Activated T-cell treated with anti-CD3 and anti-CD28 coated beads, Interleukin-2, amount 50 U/mL, for 4 hours (primary cell): ENCODE measurements around the gene SOCS6. TPM values are rescaled to one million over a fixed set of nuclear protein-coding genes. Genes with fewer than 3 reads are reported as not detected.

Experiments used
- ATAC-seq, 2 donors: fragments of 200-7000 bp; cut with Tn5 transposase; one replicate each; pipeline ENCODE4 v1.10.0; 2021
- DNase-seq: peaks from one replicate; pipeline ENCODE4 v3.0.0-alpha.2; 2020
- H3K27me3 Mint-ChIP-seq: one replicate; pipeline ENCODE4 v1.8.0; 2021; ENCODE audit warnings: low read depth, mixed read lengths
- H3K36me3 Mint-ChIP-seq: one replicate; pipeline ENCODE4 v1.8.0; 2022; ENCODE audit warnings: mixed read lengths; ENCODE audit not compliant: insufficient read depth
- H3K4me1 Mint-ChIP-seq: one replicate; pipeline ENCODE4 v1.8.0; 2021; ENCODE audit warnings: low read depth, mixed read lengths
- H3K4me3 Mint-ChIP-seq: one replicate; pipeline ENCODE4 v1.8.0; 2021; ENCODE audit warnings: mild to moderate bottlenecking, moderate library complexity, mixed read lengths
- H3K9me3 Mint-ChIP-seq: one replicate; pipeline ENCODE4 v1.8.0; 2021; ENCODE audit warnings: mixed read lengths
- total RNA-seq, 3 donors: library from RNA; stranded (reverse); gene quantifications; one replicate each; pipeline ENCODE4 v1.2.1, GENCODE V29; 2021

The SOCS6 gene
- total RNA-seq, 3 donors from 2014 or later, result 0.63 to 0.81 (median 0.79) TPM

DNA sequence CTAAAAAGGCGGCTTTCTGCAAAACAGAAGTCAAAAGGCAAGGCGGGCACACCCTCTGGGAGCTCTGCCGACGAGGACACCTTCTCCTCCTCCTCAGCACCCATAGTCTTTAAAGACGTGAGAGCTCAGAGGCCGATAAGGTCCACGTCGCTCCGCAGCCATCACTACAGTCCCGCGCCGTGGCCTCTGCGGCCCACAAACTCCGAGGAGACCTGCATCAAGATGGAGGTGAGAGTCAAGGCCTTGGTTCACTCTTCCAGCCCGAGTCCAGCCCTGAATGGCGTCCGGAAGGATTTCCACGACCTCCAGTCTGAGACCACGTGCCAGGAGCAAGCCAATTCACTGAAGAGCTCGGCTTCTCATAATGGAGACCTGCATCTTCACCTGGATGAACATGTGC, 36.1 kb downstream of the SOCS6 start:
- Mint-ChIP-seq H3K4me3 (no peak overlapping the region), H3K27me3 (no peaks in the 10 kb centered on the region), H3K36me3 (no peaks in the 10 kb centered on the region), H3K4me1 (no peaks in the 10 kb centered on the region), H3K9me3 (no peaks in the 10 kb centered on the region)
- DNase-seq, result no peak
- no peak for ATAC-seq

DNA sequence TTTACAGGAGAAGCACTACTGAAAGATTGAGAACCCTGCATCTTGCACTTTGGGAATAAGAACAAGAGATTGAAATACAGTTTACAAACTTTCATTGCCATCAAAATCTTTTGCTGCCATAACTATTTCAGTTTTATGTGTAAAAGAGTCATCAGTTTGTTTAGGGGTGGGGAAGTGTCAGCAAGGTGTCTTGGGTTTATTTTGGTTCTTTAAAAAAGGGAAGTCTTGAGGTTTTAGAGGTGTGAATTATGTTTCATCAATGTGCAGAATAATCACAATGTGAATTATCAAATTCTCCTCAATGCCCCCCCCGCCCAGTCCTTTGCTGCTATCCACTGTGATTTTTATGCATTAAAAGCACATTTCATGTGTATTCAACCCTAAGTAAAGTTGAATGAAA, 37.4 kb downstream of the SOCS6 start:
- DNase-seq (no peak), ATAC-seq (no peak)
- Mint-ChIP-seq H3K9me3 (no peaks in the 10 kb centered on the region), H3K4me1 (no peaks in the 10 kb centered on the region), H3K27me3 (peaks cover 2% of the 10 kb centered on the region), H3K36me3 (no peaks in the 10 kb centered on the region), H3K4me3 (no peak overlapping the region)

DNA sequence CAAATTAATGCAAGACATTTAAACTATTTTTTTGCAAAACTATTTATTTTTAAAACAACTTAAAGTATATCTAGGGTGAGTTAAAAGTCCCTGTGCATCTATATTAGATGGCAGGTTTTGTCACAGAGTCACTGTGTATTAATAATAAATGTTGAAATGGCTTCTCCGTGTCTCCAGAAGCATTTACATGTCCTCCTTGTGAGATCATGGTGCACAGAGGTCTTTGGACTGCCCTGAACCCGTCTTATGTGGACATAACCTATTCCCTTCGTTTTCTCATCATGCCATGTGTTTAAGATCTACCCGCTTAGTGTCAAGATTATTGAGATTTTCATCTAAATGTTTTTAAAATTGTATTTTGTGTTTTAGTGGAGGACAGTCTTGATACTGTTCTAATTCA, 39.3 kb downstream of the SOCS6 start:
- H3K4me1 Mint-ChIP-seq, result no peaks in the 10 kb centered on the region
- DNase-seq, result no peak
- H3K4me3 Mint-ChIP-seq, result no peak overlapping the region
- H3K36me3 Mint-ChIP-seq, result no peaks in the 10 kb centered on the region
- ATAC-seq, result no peak
- H3K9me3 Mint-ChIP-seq, result no peaks in the 10 kb centered on the region
- peaks cover 9% of the 10 kb centered on the region for H3K27me3 Mint-ChIP-seq

DNA sequence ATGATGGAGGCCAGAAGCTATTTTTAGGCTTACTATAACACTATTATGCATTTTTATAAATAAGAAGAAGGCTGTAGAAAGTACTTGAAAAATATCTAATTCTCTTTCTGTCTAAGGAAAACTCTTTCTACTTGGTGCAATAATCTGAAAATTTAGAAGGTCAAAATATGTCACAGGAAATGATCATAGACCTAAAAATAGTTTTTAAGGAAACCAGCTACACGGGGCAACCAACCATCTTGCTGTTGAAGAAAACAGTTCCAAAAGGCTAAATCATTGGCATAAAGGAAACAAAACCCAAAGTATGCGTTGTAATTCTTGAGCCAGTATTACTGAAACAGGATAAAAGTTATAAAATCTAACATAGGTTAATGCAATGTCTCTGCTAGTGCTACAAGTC, 40.2 kb downstream of the SOCS6 start:
- no peaks in the 10 kb centered on the region for H3K9me3 Mint-ChIP-seq
- no peak overlapping the region for H3K4me3 Mint-ChIP-seq
- ATAC-seq (no peak), DNase-seq (no peak)
- no peaks in the 10 kb centered on the region for H3K36me3 Mint-ChIP-seq
- H3K4me1 Mint-ChIP-seq, result no peaks in the 10 kb centered on the region
- H3K27me3 Mint-ChIP-seq, result peaks cover 9% of the 10 kb centered on the region

DNA sequence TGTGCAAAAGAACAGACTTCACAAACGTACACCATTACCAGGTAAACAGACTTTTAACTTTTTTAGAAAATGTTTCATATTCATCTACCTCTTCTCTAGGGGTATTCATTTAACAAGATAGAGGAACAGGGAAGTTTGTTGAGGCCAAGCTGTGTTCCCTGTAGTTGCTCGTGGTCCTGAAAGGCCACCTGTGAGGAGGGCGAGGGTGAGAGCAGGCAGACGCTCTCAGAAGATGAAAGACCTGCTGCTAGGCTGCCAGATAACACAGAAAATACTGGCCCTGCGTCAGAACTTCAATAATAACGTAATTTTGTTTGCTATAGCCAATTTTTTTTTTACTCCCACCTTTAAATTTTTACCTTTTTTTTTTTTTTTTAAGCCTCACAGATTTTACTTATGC, 42.0 kb downstream of the SOCS6 start:
- Mint-ChIP-seq H3K4me1 (no peaks in the 10 kb centered on the region), H3K36me3 (no peaks in the 10 kb centered on the region), H3K27me3 (peaks cover 9% of the 10 kb centered on the region), H3K9me3 (peaks cover 6% of the 10 kb centered on the region), H3K4me3 (no peak overlapping the region)
- DNase-seq, result no peak
- no peak for ATAC-seq

DNA sequence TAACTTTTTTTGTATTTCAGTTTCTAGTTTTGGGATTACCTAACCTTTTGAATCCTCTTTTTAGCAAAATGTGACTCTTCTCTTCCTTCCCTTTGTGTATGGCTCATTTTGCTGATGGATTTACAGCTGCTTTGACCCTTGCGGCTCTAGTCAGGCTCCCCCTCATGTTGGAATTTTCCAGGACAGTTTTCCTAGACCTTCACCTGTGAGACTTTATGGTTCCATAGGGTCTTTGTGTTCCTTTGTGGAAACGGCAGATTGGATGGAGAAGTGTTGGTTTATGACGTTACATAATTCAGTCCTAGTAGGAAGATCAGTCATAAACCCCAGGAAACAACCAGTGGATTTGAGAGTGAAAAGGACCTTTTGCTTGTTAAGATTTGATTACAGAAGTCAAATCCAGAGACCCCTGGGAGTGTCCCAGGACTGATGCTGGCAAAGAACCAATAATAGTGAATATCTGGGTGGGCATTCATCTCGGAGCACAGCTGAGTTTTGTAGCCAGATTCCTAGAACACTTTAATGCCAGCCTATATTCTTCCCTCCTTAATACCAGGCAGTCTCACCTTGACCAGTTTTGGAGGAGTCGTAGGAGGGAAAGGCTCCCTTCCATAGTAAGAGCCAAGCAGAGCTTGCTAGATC, 42.7 kb downstream of the SOCS6 start:
- peaks cover 6% of the 10 kb centered on the region for H3K9me3 Mint-ChIP-seq
- no peaks in the 10 kb centered on the region for H3K36me3 Mint-ChIP-seq
- peaks cover 9% of the 10 kb centered on the region for H3K27me3 Mint-ChIP-seq
- ATAC-seq, result no peak
- no peak for DNase-seq
- no peak overlapping the region for H3K4me3 Mint-ChIP-seq
- H3K4me1 Mint-ChIP-seq, result no peaks in the 10 kb centered on the region

DNA sequence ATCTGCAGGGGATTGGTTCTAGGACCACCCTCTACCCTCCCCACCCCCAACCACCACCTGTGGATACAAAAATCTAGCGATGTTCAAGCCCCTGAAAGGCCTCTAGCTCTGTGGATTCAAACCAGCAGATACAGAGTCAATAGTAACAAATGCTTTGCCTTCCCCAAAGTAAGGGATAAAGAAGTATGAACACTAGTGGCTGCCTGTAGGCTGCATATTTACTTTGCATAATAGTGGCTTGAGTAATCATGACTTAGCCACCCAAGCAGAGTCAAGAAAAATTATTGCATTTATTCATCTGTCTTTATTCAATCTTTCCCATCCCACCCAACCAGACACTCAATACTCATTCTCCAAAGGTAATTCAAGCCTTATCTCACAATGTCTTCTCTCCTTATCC, 43.8 kb downstream of the SOCS6 start:
- Mint-ChIP-seq H3K36me3 (no peaks in the 10 kb centered on the region), H3K27me3 (peaks cover 9% of the 10 kb centered on the region), H3K4me1 (no peaks in the 10 kb centered on the region), H3K4me3 (no peak overlapping the region), H3K9me3 (peaks cover 6% of the 10 kb centered on the region)
- no peak for ATAC-seq
- no peak for DNase-seq

DNA sequence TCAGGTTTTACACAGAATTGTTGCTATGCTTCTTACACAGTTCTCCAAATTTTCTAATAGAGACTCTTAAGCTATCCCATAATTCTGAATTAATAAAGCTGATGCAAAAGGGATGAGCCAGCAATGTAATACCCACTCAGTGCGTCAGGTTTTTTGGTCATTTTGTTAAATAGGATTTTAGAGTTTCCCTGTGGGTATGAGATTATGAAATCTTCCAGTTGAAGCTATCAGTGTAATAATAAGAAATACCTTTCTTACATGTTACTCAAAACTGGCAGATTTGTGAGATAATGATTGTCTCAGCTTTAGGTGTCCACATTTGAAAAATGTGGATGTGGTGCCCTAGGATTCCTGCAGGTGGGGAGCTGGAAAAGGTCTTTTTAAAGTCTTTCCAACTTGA, 44.5 kb downstream of the SOCS6 start:
- ATAC-seq (no peak), DNase-seq (no peak)
- Mint-ChIP-seq H3K9me3 (peaks cover 6% of the 10 kb centered on the region), H3K36me3 (no peaks in the 10 kb centered on the region), H3K4me1 (no peaks in the 10 kb centered on the region), H3K27me3 (peaks cover 9% of the 10 kb centered on the region), H3K4me3 (no peak overlapping the region)

DNA sequence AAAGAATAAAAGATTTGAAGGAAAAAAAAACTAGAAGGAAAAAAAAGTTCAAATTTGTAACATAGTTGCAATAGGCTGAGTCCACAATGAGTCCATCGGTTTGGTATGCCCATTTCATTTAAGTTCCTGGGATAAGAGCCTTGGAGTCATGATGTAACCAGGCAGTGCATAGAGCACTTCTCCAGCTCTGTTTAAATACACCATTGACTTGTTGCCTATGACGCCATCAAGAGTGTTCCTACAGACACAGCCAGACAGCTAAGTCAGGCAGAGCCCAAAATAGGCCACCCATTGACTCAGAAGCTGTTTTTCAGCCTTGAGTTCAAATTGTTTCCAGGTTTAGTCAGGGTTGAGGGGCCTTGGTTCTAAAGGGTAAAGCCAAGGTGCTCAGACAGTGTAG, 44.9 kb downstream of the SOCS6 start:
- Mint-ChIP-seq H3K36me3 (no peaks in the 10 kb centered on the region), H3K4me3 (no peak overlapping the region), H3K9me3 (peaks cover 6% of the 10 kb centered on the region), H3K27me3 (peaks cover 9% of the 10 kb centered on the region), H3K4me1 (no peaks in the 10 kb centered on the region)
- ATAC-seq, result no peak
- no peak for DNase-seq

DNA sequence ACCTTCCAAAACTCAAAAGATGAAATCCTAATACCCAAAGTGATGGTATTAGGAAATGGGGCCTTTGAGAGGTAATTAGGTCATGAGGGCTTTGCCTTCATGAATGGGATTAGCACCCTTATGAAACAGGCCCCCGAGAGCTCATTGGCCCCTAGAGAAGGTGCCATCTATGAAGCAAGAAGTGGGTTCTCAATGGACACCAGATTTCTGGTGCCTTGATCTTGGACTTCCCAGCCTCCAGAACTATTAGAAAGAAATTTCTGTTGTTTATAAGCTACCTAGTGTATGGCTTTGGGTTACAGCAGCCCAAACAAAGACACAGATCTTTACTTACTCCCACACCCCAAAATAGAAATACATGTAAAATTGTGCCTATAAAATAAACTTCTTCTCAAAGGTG, 45.4 kb downstream of the SOCS6 start:
- H3K36me3 Mint-ChIP-seq, result no peaks in the 10 kb centered on the region
- DNase-seq, result no peak
- no peak overlapping the region for H3K4me3 Mint-ChIP-seq
- H3K9me3 Mint-ChIP-seq, result peaks cover 6% of the 10 kb centered on the region
- H3K4me1 Mint-ChIP-seq, result no peaks in the 10 kb centered on the region
- ATAC-seq, result no peak
- H3K27me3 Mint-ChIP-seq, result peaks cover 9% of the 10 kb centered on the region

DNA sequence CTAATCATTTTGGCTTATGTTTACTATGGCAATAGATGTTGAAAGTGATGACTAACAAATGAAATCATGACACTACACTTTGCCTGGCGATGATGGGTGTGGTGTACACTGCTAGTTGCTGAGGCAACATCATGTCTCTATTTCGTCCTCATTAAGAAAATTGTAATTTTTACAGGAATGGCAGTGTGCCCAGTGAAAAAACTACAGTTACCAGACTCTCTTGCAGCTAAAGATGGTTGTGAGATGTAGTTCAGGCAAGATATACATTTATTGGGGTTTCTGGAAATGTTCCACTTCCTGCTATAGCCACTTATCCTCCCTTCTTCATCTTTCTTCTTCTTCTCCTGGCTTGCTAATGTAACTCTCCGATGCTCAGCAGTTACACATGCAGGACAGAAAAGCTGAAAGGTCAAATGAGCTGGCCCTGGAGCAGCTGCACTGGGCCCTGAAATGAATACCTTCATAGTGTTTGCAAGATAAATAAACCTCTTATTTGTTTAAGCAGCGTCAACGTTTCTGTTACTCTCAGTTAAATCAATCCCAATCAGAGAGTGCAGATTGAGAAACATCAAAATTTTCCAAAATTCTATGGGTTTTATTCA, 46.0 kb downstream of the SOCS6 start:
- DNase-seq, result no peak
- H3K9me3 Mint-ChIP-seq, result peaks cover 6% of the 10 kb centered on the region
- H3K27me3 Mint-ChIP-seq, result peaks cover 9% of the 10 kb centered on the region
- no peaks in the 10 kb centered on the region for H3K36me3 Mint-ChIP-seq
- no peak for ATAC-seq
- no peak overlapping the region for H3K4me3 Mint-ChIP-seq
- no peaks in the 10 kb centered on the region for H3K4me1 Mint-ChIP-seq

DNA sequence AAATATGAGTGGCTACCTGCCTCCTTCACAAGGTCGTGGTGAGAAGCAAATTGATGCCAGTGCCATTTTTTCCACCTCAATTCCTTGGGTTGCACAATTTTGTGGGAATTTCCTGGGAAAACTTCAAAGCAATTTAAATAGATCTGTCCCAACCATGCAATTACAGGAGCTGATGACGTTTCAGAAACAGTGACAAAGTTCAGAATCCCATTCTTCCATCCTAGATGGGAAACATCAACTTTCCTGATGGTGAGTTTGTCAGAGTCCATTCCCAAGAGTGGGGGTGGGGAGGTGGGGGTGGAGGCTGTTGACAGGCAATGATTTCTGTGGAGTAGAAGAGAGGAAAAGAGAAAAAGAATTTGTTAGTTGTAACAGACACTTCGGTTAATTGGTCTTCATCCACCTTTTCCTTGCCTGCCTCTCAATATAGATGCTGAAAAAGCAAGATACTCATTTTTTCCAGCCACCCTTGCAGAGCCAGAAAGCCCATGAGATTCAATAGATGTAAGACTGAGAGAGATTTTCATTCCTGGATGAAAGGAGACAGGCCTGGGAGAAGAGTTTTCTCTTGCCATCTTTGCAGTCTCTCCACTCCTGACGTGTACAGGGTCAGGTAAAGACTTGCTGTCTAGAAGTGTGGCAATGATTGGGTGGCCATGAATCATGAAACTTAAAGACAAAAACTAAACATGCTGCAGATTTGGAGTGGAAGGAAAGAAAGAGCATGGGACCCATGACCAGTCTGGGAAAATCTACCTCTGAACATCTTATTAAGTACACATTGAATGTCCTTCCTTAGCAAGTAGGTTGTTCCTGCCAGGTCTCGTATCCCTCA, 47.3 kb downstream of the SOCS6 start:
- ATAC-seq (no peak), DNase-seq (no peak)
- Mint-ChIP-seq H3K27me3 (peaks cover 7% of the 10 kb centered on the region), H3K4me3 (no peak overlapping the region), H3K9me3 (peaks cover 6% of the 10 kb centered on the region), H3K4me1 (no peaks in the 10 kb centered on the region), H3K36me3 (no peaks in the 10 kb centered on the region)

DNA sequence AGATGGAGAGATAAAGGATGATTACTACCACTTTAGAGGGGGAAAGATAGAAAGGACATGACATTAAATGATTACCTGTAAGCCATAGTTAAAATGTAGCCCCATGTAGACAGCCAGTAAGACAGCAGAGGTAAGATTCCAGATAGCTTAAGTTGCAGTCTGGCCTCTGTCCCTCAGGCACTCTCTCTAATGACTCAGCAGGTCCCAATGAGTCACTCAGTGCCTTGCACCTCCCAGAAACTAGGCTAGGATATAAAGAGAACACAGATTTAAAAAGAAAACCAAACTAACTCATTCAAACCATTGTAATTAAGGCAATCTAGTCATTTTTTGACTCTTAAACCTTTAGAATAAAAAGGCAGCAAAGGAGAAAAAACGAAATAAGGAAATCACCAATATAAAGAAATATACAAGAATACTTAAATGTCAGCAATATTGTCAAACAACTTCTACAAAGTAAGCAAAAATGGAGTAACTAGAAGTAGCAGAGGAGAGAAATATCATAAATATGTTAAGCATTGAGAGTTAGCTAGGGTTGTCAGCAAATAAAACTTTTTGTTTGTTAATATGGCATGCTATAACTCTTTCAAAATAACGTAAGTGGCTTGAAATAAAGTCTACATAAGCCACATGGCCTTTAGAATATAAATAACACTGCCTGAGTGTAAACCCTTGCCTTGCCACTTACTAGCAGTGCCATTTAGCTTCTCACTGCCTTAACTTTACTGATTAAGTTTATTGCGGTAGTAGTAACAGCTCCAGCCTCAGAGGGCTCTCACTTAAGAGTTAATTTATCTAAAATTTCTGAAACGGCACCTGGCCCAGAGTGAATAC, 48.5 kb downstream of the SOCS6 start:
- no peak for ATAC-seq
- no peaks in the 10 kb centered on the region for H3K4me1 Mint-ChIP-seq
- peaks cover 6% of the 10 kb centered on the region for H3K9me3 Mint-ChIP-seq
- H3K27me3 Mint-ChIP-seq, result peaks cover 1% of the 10 kb centered on the region
- DNase-seq, result no peak
- no peak overlapping the region for H3K4me3 Mint-ChIP-seq
- no peaks in the 10 kb centered on the region for H3K36me3 Mint-ChIP-seq

DNA sequence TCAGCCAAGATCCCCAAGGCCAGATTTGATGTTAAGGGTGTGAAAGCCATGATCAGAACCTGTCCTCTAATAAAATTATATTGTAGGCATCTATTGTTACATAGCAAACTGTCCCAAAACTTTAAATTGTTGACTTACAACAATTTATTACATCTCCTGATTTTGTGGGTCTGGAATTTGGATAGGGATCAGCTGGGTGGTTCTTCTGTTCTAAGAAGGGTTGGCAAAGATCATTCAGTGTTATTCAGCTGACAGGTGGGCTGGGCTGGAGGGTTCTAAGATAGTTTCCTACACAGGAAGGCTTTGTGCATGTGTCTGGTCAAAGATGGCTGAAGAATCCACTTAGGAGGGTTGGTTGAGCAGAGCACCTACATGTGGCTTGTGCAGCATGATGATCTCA, 50.0 kb downstream of the SOCS6 start:
- Mint-ChIP-seq H3K27me3 (no peaks in the 10 kb centered on the region), H3K4me1 (no peaks in the 10 kb centered on the region), H3K4me3 (no peak overlapping the region), H3K9me3 (peaks cover 6% of the 10 kb centered on the region), H3K36me3 (no peaks in the 10 kb centered on the region)
- ATAC-seq (no peak), DNase-seq (no peak)
